ENCODE data around the gene CPHXL. TPM values are rescaled to one million over a fixed set of nuclear protein-coding genes. Genes with fewer than 3 reads are reported as not detected.

Gene CPHXL
- total RNA-seq, 3 donors from 2014 or later, result not detected

GRCh38 chr16:75746359-75746758 lies 20.1 kb upstream of the CPHXL start:
- TF ChIP-seq, protein P1, sequence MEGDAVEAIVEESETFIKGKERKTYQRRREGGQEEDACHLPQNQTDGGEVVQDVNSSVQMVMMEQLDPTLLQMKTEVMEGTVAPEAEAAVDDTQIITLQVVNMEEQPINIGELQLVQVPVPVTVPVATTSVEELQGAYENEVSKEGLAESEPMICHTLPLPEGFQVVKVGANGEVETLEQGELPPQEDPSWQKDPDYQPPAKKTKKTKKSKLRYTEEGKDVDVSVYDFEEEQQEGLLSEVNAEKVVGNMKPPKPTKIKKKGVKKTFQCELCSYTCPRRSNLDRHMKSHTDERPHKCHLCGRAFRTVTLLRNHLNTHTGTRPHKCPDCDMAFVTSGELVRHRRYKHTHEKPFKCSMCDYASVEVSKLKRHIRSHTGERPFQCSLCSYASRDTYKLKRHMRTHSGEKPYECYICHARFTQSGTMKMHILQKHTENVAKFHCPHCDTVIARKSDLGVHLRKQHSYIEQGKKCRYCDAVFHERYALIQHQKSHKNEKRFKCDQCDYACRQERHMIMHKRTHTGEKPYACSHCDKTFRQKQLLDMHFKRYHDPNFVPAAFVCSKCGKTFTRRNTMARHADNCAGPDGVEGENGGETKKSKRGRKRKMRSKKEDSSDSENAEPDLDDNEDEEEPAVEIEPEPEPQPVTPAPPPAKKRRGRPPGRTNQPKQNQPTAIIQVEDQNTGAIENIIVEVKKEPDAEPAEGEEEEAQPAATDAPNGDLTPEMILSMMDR (IDR thresholded peaks at IDR 0.05), result no peak
- TF ChIP-seq POLR2AphosphoS5 (IDR thresholded peaks at IDR 0.05) (no peak), POLR2A (IDR thresholded peaks at IDR 0.05) (no peak)
- DNase-seq (ENCODE audit: low spot score in 2 of 2), result no peak
- Histone ChIP-seq H3K9me3 (peaks cover 0 to 8% of the 10 kb centered on the region in 2 donors), H3K4me1 (no peaks in the 10 kb centered on the region), H3K27ac (no peak overlapping the region), H3K36me3 (no peaks in the 10 kb centered on the region), H3K4me3 (no peak overlapping the region), H3K27me3 (no peaks in the 10 kb centered on the region)
- intact Hi-C loops (cut with DNase I; ENCODE audit: low total_unique reads), result no loop called here

DNA sequence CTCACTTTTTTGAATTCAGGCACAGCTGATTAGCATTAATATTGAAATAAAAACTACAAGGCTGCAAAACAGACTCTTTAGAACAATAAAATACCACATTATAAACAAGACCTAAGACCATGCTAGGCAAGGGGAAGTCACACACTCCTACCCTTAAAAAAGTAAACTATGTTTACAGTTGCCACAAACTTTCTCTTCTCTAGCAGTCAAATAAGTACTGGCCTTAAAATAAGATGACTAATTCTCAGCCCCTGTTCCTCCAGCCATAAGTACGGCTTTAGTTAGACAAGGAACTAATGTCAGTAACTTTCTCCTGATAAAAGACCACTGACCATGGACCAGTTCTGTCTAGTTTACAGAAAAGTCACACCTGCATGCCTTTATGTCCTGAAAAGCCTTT lies 19.5 kb upstream of the CPHXL start:
- H3K27ac ChIP-seq, result no peak overlapping the region
- no peak for DNase-seq (ENCODE audit: low spot score in 2 of 2)
- no peaks in the 10 kb centered on the region for H3K36me3 ChIP-seq
- H3K27me3 ChIP-seq, result no peaks in the 10 kb centered on the region
- intact Hi-C loops (cut with DNase I; ENCODE audit: low total_unique reads), result no loop called here
- TF ChIP-seq, protein P1 (IDR thresholded peaks at IDR 0.05), result no peak
- TF ChIP-seq POLR2AphosphoS5 (IDR thresholded peaks at IDR 0.05) (no peak), POLR2A (IDR thresholded peaks at IDR 0.05) (no peak)
- no peaks in the 10 kb centered on the region for H3K4me1 ChIP-seq
- H3K9me3 ChIP-seq, result peaks cover 0 to 8% of the 10 kb centered on the region in 2 donors
- H3K4me3 ChIP-seq, result no peak overlapping the region

- no peak for DNase-seq (ENCODE audit: low spot score in 2 of 2)
- no peak overlapping the region for H3K27ac ChIP-seq
- no peak overlapping the region for H3K4me3 ChIP-seq
- H3K36me3 ChIP-seq, result no peaks in the 10 kb centered on the region
- intact Hi-C loops (cut with DNase I; ENCODE audit: low total_unique reads), result no loop called here
- no peaks in the 10 kb centered on the region for H3K27me3 ChIP-seq
- peaks cover 0 to 8% of the 10 kb centered on the region in 2 donors for H3K9me3 ChIP-seq
- H3K4me1 ChIP-seq, result no peaks in the 10 kb centered on the region
- TF ChIP-seq, protein P1 (IDR thresholded peaks at IDR 0.05), result no peak
- TF ChIP-seq POLR2A (IDR thresholded peaks at IDR 0.05), result no peak
- no peak for TF ChIP-seq POLR2AphosphoS5 (IDR thresholded peaks at IDR 0.05)
These were observed 19.0 kb upstream of the CPHXL start for GRCh38 chr16:75745242-75745641.

GRCh38 chr16:75742424-75743047 lies 16.2 kb upstream of the CPHXL start:
- intact Hi-C loops (cut with DNase I; ENCODE audit: low total_unique reads), result no loop called here
- Histone ChIP-seq H3K9me3 (peaks cover 0 to 8% of the 10 kb centered on the region in 2 donors), H3K36me3 (no peaks in the 10 kb centered on the region), H3K4me3 (no peak overlapping the region), H3K27me3 (no peaks in the 10 kb centered on the region), H3K27ac (no peak overlapping the region), H3K4me1 (no peaks in the 10 kb centered on the region)
- DNase-seq (ENCODE audit: low spot score in 2 of 2), result no peak
- TF ChIP-seq POLR2AphosphoS5 (IDR thresholded peaks at IDR 0.05) (no peak), POLR2A (IDR thresholded peaks at IDR 0.05) (no peak)
- TF ChIP-seq, protein P1 (IDR thresholded peaks at IDR 0.05), result no peak

DNA sequence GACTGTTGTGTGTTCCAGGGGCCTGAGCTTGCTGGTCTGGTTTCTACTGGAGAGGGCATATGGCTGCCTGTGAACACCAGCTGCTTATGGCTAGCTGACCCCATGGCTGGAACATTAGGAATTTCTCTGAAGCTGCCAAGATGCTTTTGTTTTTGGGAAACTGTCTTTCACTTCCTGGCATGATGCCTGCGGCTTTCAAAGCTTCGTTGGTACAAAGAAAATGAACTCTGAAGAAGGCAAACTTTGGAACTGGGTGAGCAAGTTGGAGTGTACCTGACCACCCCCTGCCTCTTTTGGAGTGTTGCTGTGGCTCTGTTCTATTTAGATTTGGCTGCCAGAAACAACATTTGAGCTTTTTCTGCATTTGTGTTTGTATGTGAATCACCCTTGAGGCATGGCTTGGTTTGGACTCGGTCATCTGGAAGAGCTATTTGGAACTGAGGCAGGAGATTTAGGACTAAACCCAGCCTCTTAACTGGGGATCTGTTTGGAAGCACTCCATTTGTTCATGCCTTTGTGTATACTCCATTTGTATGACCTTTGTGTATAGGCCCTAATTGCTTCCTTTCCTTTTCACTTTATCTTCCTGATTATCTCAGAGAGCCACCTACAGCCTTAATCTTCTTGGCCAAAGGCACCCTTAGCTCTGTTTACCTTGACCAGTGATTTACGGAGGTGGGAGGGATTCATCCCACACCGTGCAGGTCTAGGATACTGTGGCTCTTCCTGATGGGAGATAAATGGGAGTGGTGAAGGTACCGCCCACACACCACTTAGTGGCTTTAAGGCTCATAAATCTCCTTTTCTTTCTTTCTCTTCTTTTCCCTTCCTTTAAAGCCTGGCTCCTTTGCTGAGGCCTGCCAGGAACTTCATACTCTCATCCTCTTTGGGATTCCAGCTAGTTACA lies 7.3 kb upstream of the CPHXL start:
- H3K27ac ChIP-seq, result peak overlapping the region; percentile 46 to 76
- peaks cover 0 to 4% of the 10 kb centered on the region in 2 donors for H3K4me1 ChIP-seq
- H3K27me3 ChIP-seq, result no peaks in the 10 kb centered on the region
- intact Hi-C loops (cut with DNase I; ENCODE audit: low total_unique reads), result no loop called here
- TF ChIP-seq POLR2AphosphoS5 (IDR thresholded peaks at IDR 0.05) (no peak), POLR2A (IDR thresholded peaks at IDR 0.05) (no peak)
- TF ChIP-seq, protein P1 (IDR thresholded peaks at IDR 0.05), result no peak
- H3K4me3 ChIP-seq, result peak overlapping the region in 1 of 3 donors; percentile 7
- H3K9me3 ChIP-seq, result no peaks in the 10 kb centered on the region
- no peaks in the 10 kb centered on the region for H3K36me3 ChIP-seq
- DNase-seq (ENCODE audit: low spot score in 2 of 2), result no peak

All from breast epithelium (tissue), 4 donors.